Measurements from ENCODE around the gene ZKSCAN7. TPM values are rescaled to one million over a fixed set of nuclear protein-coding genes. Genes with fewer than 3 reads are reported as not detected.
A peak's percentile ranks its signal among the peaks of the same experiment; 100 is the strongest.

Gene ZKSCAN7
- 10 to 100 TPM in 1 of 2 donors, 1 to 10 TPM in 1; 5.6 to 15.2 TPM for total RNA-seq

- WGBS = 3% methylated on average over 68 of the region's 68 CpGs
- intact Hi-C loops (cut with DNase I) = no loop called here
- Histone ChIP-seq H3K9me3 (no peaks in the 10 kb centered on the region), H3K27me3 (replicated peaks; ENCODE audit: insufficient read depth) (no peaks in the 10 kb centered on the region), H3K36me3 (no peaks in the 10 kb centered on the region), H3K27ac (peak within 1 kb of the TSS; percentile 64 to 78), H3K4me3 (peak within 1 kb of the TSS; percentile 56 to 64), H3K4me1 (replicated peaks) (no peaks in the 10 kb centered on the region)
- TF ChIP-seq POLR2AphosphoS5 (IDR thresholded peaks at IDR 0.05) (peak; percentile 18), CTCF (IDR thresholded peaks at IDR 0.05) (peak in 1 of 4 experiments; percentile 14), POLR2A (IDR thresholded peaks at IDR 0.05) (no peak)
- DNase-seq (ENCODE audit: low spot score) = peak; percentile 30
Measured at GRCh38 chr3:44554626-44555592, at the start of gene ZKSCAN7. Gene ZKSCAN7, plus strand, starts transcription at chr3:44555193. Its CDS starts 1,855 bp downstream, at chr3:44557048.

GRCh38 chr3:44506556-44506955 is 48.4 kb upstream of the ZKSCAN7 start:
- 90% methylated on average over 3 of the region's 3 CpGs for WGBS
- Histone ChIP-seq H3K9me3 (no peaks in the 10 kb centered on the region), H3K27ac (no peak overlapping the region), H3K4me1 (replicated peaks) (peaks cover 4% of the 10 kb centered on the region), H3K36me3 (no peaks in the 10 kb centered on the region), H3K4me3 (no peak overlapping the region), H3K27me3 (replicated peaks; ENCODE audit: insufficient read depth) (no peaks in the 10 kb centered on the region)
- DNase-seq (ENCODE audit: low spot score) = no peak
- TF ChIP-seq POLR2AphosphoS5 (IDR thresholded peaks at IDR 0.05) (no peak), POLR2A (IDR thresholded peaks at IDR 0.05) (no peak), CTCF (IDR thresholded peaks at IDR 0.05) (no peak)
- intact Hi-C loops (cut with DNase I) = no loop called here

- intact Hi-C loops (cut with DNase I) = no loop called here
- Histone ChIP-seq H3K4me1 (replicated peaks) (peaks cover 4% of the 10 kb centered on the region), H3K27ac (no peak overlapping the region), H3K27me3 (replicated peaks; ENCODE audit: insufficient read depth) (no peaks in the 10 kb centered on the region), H3K36me3 (no peaks in the 10 kb centered on the region), H3K4me3 (no peak overlapping the region), H3K9me3 (no peaks in the 10 kb centered on the region)
- DNase-seq (ENCODE audit: low spot score) = no peak
- WGBS = 72% methylated on average over 5 of the region's 5 CpGs
- TF ChIP-seq POLR2A (IDR thresholded peaks at IDR 0.05) = no peak
- TF ChIP-seq CTCF (IDR thresholded peaks at IDR 0.05) = no peak
- TF ChIP-seq POLR2AphosphoS5 (IDR thresholded peaks at IDR 0.05) = no peak
Measured at GRCh38 chr3:44506961-44507360, 48.0 kb upstream of the ZKSCAN7 start.

GRCh38 chr3:44509393-44509921 is 45.5 kb upstream of the ZKSCAN7 start:
- Histone ChIP-seq H3K9me3 (no peaks in the 10 kb centered on the region), H3K27ac (no peak overlapping the region), H3K27me3 (replicated peaks; ENCODE audit: insufficient read depth) (no peaks in the 10 kb centered on the region), H3K4me3 (peak overlapping the region; percentile 73 to 90), H3K4me1 (replicated peaks) (peaks cover 4% of the 10 kb centered on the region), H3K36me3 (no peaks in the 10 kb centered on the region)
- intact Hi-C loops (cut with DNase I) = no loop called here
- WGBS = 77% methylated on average over 2 of the region's 2 CpGs
- no peak for TF ChIP-seq POLR2AphosphoS5 (IDR thresholded peaks at IDR 0.05)
- TF ChIP-seq POLR2A (IDR thresholded peaks at IDR 0.05) = no peak
- no peak for TF ChIP-seq CTCF (IDR thresholded peaks at IDR 0.05)
- no peak for DNase-seq (ENCODE audit: low spot score)
